HFFc6 (cell line): Measurements from ENCODE around the gene GPR146. TPM values are rescaled to one million over a fixed set of nuclear protein-coding genes. Genes with fewer than 3 reads are reported as not detected.

Source experiments
- DNase-seq: peaks from one replicate; pipeline ENCODE4 v3.0.0-alpha.2; 2018
- H3K27ac Mint-ChIP-seq: 2 replicates; pipeline ENCODE4 v1.8.0; 2020; ENCODE audit warnings: mild to moderate bottlenecking, mixed read lengths
- H3K27me3 Mint-ChIP-seq: 2 replicates; pipeline ENCODE4 v1.8.0; 2021; ENCODE audit warnings: mild to moderate bottlenecking, moderate library complexity, mixed read lengths; ENCODE audit not compliant: insufficient read depth
- H3K36me3 Mint-ChIP-seq: 2 replicates; pipeline ENCODE4 v1.8.0; 2021; ENCODE audit warnings: low read depth, mixed read lengths
- H3K4me1 Mint-ChIP-seq: 2 replicates; pipeline ENCODE4 v1.8.0; 2020; ENCODE audit warnings: low read depth, mixed read lengths
- H3K4me3 Mint-ChIP-seq: 2 replicates; pipeline ENCODE4 v1.8.0; 2020; ENCODE audit warnings: mild to moderate bottlenecking, moderate library complexity, mixed read lengths
- H3K9me3 Mint-ChIP-seq: 2 replicates; pipeline ENCODE4 v1.8.0; 2020; ENCODE audit warnings: mild to moderate bottlenecking, mixed read lengths
- CTCF ChIP-seq: fragments of 200-600 bp; sonication (generic); IDR thresholded peaks from 2 replicates; pipeline ENCODE4 v1.5.0; 2021; ENCODE audit warnings: antibody characterized with exemption, mild to moderate bottlenecking
- total RNA-seq, 6 experiments: library from RNA; stranded (reverse); fragmentation: NEBNext Ultra II Directional; extraction: Animal tissue kit (Norgen Biotek cat#: 25700); gene quantifications; 2 replicates in 1 of 6; 3 replicates in 5 of 6; pipeline ENCODE4 v1.2.3, GENCODE V29; 2021

Gene GPR146
- total RNA-seq, 6 experiments from 2014 or later, result 0.26 to 0.92 (median 0.52) TPM

- DNase-seq, result no peak
- H3K9me3 Mint-ChIP-seq, result peaks cover 19% of the 10 kb centered on the region
- peaks cover 4% of the 10 kb centered on the region for H3K27me3 Mint-ChIP-seq
- no peaks in the 10 kb centered on the region for H3K4me1 Mint-ChIP-seq
- peaks cover 29% of the 10 kb centered on the region for H3K36me3 Mint-ChIP-seq
- H3K27ac Mint-ChIP-seq, result no peak overlapping the region
- TF ChIP-seq CTCF, result no peak
- no peak overlapping the region for H3K4me3 Mint-ChIP-seq
Measured at GRCh38 chr7:1019255-1019785, 25.0 kb upstream of the GPR146 start.

DNA sequence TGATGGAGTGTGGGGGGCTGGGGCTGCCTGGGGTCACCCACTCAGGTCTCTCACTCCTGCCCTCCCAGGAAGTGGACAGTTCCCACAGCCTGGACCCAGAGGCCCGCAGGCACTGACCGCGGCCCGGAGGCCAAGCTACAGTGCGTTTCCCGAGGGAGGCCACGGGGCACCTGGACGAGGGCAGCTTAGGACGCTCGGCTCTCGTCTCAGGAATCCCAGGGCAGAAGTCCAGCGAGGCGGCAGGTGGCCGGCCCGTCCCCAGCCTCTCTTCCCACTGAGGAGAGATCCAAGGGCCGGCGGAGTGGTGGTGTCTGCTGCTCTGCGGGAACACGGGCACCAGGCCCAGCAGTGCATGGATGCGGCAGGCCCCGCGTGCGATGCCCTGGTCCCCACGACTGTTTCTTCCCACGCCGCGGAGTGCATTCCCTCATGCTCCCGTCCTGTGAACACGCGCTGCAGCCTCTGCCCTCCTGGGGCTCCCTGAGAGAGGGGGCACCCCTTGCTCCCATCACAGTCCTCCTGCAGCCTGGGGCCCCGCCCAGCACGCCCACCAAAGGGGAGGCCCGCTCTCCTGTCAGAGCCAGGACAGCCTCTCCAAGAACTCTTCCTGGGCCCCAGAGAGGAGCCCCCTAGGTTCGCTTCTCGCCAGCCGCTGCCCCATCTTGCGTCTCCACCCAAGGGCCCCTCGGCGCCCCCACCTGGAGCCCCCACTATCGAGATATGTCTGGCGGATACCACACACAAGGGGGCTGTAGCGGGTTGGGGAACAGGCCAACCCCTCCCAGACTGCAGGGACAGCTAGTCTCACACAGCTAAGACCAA is 24.3 kb upstream of the GPR146 start:
- H3K27ac Mint-ChIP-seq, result no peak overlapping the region
- peaks cover 19% of the 10 kb centered on the region for H3K9me3 Mint-ChIP-seq
- DNase-seq, result no peak
- no peak overlapping the region for H3K4me3 Mint-ChIP-seq
- H3K27me3 Mint-ChIP-seq, result peaks cover 4% of the 10 kb centered on the region
- H3K36me3 Mint-ChIP-seq, result peaks cover 29% of the 10 kb centered on the region
- no peak; the same call in 1 of the 2 replicates for TF ChIP-seq CTCF
- no peaks in the 10 kb centered on the region for H3K4me1 Mint-ChIP-seq

DNA sequence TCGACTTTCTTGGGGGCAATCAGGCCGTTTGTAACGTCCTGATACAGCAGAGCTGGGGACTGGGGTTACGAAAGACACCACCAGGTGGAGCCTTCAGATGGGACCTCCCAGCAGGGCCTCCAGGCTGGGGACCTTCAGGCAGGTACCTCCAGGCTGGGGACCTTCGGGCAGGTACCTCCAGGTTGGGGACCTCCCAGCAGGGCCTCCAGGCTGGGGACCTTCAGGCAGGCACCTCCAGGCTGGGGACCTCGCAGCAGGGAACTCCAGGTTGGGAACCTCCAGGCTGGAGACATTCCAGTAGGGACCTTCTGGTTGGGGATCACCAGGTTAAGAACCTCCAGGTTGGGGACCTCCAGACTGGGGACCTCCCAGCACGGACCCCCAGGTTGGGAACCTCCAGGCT is 23.5 kb upstream of the GPR146 start:
- Mint-ChIP-seq H3K36me3 (peaks cover 29% of the 10 kb centered on the region), H3K4me3 (no peak overlapping the region), H3K27me3 (peaks cover 3% of the 10 kb centered on the region), H3K27ac (no peak overlapping the region), H3K4me1 (no peaks in the 10 kb centered on the region), H3K9me3 (peaks cover 19% of the 10 kb centered on the region)
- TF ChIP-seq CTCF, result peak; percentile 29; the same call in 1 of the 2 replicates
- DNase-seq, result no peak

DNA sequence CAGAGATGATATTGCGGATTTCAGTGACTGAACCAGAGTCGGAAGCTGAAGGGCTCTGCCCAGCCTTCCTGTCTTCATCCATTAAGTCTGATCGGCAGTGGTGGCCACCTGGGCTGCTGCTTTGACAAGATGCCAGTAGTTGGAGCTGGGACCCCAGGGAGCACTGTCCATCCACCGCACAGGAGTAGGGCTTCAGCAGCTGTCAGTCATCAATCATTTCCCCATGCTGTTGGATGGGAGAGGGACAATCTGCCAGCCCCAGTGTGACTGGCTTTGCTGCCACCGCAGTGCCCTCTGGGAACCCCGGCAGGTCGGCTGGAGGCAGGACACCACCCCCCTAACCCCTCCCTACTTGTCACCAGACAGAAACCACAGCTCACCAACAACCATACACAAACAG is 23.0 kb upstream of the GPR146 start:
- DNase-seq, result no peak
- Mint-ChIP-seq H3K27me3 (peaks cover 2% of the 10 kb centered on the region), H3K36me3 (peaks cover 33% of the 10 kb centered on the region), H3K27ac (no peak overlapping the region), H3K4me3 (no peak overlapping the region; the same call in 1 of the 2 replicates), H3K4me1 (0 out of 2 replicates have a peak, but pooled peaks cover 4% of the 10 kb centered on the region), H3K9me3 (peaks cover 19% of the 10 kb centered on the region)
- TF ChIP-seq CTCF, result no peak

DNA sequence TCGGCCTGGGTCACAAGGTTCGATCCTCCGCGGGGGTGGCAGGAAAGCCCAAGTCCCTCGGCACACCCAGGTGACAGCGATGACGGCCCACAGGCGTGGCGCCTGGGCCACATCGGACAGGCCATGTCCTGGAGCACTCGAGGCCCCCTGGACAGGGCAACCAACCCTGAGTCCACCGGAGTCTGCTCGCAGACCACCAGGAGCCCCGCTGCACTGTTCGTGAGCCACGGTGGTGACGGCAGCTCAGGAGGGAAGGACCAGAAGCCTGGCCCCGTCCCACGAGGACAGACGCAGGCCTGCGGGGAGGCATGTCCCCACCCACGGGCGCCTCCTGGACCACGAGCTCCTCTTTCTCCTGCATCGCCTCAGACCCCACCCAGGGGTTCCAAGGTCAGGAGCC is 22.4 kb upstream of the GPR146 start:
- Mint-ChIP-seq H3K36me3 (peaks cover 39% of the 10 kb centered on the region), H3K4me3 (no peak overlapping the region), H3K4me1 (peaks cover 8% of the 10 kb centered on the region), H3K9me3 (peaks cover 19% of the 10 kb centered on the region), H3K27me3 (peaks cover 2% of the 10 kb centered on the region), H3K27ac (no peak overlapping the region)
- DNase-seq, result no peak
- no peak for TF ChIP-seq CTCF
